ENCODE data around the gene HEPHL1.
"Not testable (repeated sequence)": the region's sequence is repeated elsewhere in the genome, so short reads cannot be mapped to it uniquely, and the experiment has no call there.

Gene HEPHL1

DNA sequence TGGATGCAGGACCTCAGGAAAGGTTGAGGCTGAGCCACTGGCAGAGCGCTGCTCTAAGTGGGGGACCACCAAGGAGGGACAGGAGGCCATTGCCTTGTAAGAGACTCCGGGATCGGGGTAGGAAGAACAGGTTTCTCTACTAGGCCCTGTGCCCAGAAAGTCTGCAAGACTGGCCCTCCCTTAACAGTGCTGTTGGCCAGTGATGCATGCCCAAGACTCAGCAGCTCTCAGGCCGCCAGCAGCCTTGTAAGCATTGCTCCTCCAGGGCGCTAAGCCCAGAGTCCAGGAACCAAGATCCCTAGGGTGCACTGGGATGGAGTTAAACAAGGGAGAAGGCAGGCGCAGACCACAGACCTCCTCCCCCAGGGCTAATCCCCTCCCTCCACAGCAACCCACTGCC lies 68.2 kb downstream of the HEPHL1 start:
- no peak for DNase-seq

DNA sequence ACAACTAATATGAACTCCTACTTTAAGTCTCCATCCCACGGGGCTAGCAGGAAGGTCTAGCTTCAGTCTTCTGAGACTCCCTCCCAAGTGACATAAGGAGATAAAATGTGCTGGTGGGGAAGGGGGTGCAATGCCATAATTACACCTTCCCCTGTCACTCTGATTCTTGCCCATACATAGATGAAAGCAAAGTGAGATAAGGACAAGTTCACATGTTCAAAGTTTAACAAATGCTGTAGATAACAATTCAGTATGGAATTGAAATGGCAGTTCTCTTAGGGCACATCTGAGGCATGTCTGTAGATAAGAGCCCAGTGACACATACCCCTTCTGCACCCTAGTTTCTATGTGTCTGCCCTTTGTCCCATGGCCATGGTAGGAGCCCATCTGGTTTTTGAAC lies 69.2 kb downstream of the HEPHL1 start:
- DNase-seq, result peak; percentile 58

DNA sequence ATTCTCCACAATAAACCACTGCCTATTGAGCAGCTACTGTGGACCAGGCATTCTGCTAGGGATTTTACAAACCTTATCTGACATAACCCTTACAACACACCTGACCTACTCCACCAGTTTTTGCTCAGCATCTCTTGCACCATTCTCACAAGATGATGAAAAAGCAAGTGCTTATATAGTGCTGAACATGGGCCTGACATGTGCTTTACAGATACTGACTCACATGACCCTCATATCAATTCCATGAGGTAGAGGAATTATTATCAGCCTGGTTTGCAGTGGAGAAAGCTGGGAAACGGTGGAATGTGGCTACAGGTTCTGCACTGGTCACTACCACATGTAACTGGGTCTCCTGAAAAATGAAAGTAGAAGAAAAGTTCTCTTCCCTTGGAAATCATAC lies 69.9 kb downstream of the HEPHL1 start:
- DNase-seq, result no peak

DNA sequence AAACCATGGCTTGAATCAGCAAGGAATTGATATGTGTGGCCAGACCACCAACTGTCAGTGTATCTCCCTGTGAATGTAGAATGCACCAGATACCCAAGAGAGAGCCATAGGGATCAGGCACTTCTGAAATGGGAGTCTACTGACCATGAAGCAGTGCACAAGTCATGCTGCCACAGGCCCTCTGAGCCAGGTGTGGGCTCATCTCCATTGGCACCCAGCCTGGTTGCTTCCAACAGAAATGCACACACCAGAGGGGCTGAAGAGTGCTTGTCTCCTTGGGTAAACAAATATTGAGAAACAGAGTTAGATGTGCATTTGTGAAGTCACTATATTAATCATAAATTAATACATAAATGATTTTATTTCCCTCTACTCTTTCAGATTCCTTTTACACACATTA lies 79.1 kb downstream of the HEPHL1 start:
- DNase-seq, result no peak

DNA sequence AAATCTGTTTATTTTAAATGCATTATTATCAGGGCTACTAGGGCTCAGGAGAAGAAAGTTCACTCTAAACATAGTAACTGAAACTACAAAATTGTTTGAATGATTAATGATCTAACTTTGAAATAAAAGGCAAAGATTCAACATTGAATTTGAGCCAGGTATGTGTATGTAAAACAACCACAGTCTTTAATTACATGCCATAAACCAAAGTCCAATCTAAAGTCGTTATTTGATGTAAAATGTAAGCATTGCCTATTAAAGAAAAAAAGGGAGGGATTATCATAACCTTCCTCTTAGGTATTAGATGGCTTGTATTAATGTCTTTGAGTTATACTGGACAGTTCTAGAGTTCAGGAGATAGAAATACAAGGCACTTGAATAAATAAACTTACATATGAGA lies 82.3 kb downstream of the HEPHL1 start:
- no peak for DNase-seq

DNA sequence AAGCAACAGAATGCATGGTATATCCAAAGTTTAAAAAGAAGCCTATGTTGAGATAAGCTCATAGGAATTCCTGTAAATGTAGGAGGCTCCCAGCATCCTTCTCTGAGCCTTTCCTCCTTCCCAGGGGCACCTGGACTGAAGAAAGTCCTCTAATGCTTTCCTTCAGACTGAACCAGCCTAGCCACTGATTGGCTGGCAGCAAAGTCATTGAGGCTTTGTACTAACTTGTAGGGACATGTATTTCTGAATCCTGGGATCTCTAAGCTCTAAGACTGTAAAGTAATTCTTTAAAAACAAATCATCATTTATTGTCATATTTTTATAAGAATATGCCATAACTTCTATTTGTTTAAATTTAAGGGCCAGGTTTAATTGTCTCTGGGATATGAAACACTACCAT lies 83.6 kb downstream of the HEPHL1 start:
- DNase-seq, result no peak

DNA sequence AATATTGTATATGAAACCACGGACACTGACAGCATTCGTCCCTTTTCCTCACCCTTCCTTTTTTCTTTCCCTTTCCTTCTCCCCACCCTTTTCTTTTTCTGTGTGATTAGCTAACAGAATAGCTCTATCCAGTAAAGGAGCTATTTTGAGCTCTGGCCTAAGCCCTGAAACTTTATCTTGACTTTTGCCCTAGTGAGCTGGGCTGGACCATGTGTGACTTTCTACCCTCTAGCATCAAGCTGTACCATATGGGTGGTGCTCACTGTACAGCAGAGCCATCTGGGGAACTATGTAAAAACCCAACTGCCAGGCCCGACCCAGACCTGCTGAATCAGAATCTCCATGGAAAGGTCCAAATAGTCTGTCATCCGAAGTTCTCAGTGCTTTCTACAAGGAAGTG lies 85.6 kb downstream of the HEPHL1 start:
- DNase-seq, result no peak

DNA sequence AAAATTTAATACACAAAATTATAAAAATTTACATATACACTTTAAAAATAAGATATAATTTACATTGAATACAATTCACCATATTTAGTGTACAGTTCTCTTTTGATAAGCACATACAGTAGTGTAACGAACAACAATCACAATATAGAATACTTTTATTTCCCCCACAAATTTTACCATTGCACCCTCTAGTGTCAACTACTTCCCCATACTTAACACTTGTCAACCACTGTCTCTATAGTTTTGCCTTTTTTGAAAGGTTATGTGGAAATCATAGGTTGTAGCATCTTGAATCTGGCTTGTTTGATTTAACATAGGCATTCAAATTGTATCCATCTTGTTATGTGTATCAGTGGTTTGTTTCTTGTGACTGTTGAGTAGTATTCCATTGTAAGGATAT lies 86.2 kb downstream of the HEPHL1 start:
- DNase-seq, result peak; percentile 61

DNA sequence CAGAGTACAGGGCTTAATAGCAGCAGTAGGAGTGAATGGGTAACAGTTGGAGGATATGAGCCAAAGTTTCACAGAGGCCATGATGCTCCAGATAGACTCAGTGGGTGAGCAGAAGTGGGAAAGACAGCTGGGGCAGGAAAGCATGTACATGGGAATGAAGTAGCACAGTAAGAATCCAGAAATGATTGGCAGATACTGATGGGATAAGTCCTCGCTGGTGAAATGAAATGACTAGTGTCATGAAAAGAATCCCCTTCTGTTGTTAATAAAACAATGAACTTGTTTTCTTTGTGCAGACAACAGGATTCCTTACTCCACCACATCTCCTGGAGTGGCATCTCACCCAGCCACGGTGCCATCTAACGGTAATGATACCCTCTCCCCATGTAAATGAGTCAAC lies 90.1 kb downstream of the HEPHL1 start:
- DNase-seq, result no peak

DNA sequence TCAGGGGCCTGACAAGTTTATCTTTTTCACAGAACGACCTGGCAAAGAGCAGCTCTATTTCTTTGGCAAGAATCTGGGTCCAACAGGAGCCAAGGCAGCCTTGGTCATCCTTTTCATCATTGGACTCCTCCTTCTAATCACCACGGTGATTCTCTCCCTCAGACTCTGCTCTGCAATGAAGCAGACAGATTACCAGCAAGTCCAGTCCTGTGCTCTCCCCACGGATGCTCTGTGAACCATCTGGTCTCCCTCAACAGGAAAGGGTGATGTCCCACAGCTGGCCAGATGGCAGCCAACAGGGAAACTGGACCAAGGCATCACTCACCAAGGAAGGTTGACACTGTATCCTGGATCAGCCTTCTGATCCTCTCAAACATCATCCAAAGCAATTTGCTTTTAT lies 90.5 kb downstream of the HEPHL1 start:
- no peak for DNase-seq

DNA sequence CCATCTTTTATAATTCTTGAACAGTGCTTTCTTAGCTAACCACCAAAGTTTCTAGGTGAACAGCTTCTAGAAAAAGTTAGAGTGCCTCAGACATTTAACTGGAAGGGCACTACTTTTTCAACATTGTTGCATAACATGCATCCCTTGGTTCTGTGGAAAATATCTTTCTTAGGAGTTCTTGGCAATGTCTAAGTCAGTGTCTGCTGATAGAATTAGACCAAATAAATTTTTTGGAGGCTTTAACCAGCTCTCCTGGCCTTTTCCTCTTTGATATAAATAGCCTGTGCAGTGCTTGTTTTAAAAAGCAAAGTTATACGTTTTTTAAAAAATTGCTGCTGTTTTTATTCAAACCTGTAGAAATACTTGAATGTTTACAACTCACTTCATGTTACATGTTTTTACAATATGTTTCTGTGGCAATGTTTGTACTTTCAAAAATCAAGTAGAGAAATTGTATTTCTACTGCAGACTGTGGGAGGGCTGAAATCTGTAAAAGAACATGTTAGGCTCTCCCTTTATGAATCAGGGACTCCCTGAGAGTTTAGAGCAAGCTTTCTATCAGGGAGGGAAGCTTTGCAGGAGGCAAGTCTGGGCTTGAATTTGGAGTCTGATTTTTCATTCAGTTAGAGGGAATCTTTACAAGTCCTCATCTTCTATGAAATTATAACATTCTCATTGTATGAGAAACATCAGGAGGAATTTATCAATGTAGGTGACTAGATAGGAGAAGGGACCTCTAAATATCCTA lies 91.2 kb downstream of the HEPHL1 start:
- DNase-seq, result no peak

DNA sequence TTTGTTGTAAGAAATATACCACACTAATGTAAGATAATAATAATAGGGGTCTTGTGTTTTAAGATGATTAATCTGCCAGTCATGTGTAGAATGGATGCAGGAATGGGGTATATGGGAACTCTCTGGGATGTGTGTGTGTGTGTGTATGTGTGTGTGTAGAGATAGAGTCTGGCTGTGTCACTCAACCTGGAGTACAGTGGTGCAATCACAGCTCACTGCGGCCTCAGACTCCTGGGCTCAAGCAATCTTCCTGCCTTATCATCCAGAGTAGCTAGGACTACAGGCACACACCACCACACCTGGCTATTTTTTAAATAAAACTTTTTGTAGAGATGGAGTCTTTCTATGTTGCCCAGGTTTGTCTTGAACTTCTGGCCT lies 96.0 kb downstream of the HEPHL1 start:
- DNase-seq, result no peak

DNA sequence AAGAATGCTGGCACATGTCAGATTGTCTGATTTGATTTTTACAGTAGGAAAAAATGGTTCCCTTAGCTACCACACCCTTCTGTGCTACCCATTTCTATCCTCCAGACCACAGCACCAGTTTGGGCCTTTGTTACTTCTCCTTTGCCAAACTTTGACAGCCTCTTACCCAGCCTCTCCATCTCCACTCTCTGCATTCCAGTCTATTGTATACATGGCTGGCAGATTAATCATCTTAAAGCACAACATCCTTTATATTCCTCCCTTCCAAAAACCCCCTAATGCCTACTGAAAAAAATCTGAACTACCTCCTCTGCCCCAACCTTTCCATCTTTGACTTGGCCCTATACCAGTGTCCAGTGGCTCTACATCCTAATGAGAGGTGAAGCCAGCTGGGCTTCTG lies 96.7 kb downstream of the HEPHL1 start:
- DNase-seq, result no peak

DNA sequence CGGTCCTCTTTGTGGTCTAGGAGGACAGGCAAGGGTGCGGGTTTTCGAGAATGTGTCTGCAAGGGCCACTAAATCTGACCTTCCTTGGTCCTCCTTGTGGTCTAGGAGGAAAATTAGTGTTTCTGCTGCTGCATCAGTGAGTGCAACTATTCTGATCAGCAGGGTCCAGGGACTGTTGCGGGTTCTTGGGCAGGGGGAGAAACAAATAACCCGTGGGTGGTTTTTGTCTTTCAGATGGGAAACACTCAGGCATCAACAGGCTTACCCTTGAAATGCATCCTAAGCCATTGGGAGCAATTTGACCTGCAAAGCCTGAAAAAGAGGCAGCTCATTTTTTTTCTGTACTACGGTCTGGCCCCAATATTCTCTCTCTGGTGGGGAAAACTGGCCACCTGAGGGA lies 98.5 kb downstream of the HEPHL1 start:
- DNase-seq, result not testable (repeated sequence)

DNA sequence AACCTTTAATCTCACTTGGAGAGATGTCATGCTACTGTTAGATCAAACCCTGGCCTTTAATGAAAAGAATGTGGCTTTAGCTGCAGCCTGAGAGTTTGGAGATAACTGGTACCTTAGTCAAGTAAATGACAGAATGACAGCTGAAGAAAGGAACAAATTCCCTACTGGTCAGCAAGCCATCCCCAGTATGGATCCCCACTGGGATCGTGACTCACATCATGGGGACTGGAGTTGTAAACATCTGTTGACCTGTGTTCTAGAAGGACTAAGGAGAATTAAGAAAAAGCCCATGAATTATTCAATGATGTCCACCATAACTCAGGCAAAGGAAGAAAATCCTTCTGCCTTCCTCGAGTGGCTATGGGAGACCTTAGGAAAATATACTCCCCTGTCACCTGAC lies 99.4 kb downstream of the HEPHL1 start:
- DNase-seq, result not testable (repeated sequence)

DNA sequence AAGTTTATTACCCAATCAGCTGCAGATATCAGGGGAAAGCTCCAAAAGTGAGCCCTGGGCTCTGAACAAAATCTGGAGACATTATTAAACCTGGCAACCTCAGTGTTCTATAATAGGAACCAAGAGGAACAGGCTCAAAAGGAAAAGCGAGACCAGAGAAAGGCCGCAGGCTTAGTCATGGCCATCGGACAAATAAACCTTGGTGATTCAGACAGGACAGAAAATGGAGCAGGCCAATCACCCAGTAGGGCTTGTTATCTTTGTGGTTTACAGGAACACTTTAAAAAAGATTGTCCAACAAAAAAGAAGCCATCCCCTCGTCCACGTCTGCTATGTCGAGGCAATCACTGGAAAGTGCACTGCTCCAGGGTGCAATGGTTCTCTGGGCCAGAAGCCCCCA lies 99.8 kb downstream of the HEPHL1 start:
- no peak for DNase-seq

DNA sequence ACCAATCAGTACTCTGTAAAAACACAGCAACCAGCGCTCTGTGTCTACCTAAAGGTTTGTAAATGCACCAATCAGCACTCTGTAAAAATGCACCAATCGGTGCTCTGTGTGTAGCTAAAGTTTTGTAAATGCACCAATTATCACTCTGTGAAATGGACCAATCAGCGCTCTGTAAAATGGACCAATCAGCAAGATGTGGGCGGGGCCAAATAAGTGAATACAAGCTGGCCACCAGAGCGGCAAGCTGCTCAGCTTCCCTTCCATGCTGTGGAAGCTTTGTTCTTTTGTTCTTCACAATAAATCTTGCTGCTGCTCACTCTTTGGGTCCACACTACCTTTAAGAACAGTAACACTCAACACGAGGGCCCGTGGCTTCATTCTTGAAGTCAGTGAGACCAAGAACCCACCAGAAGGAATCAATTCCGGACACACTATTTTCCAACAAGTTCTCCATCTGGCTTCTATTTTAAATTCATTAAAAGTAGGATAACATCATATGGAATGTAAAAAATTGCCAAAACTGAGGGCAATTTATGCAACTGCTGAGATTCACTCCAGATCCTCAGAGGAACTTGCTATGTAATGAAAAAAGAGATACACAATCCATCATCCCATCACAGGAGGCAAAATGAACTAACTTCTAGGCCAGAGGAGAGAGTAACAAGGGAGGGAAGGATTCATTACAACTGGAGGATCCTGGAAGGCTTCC lies 104.4 kb downstream of the HEPHL1 start:
- DNase-seq, result no peak

DNA sequence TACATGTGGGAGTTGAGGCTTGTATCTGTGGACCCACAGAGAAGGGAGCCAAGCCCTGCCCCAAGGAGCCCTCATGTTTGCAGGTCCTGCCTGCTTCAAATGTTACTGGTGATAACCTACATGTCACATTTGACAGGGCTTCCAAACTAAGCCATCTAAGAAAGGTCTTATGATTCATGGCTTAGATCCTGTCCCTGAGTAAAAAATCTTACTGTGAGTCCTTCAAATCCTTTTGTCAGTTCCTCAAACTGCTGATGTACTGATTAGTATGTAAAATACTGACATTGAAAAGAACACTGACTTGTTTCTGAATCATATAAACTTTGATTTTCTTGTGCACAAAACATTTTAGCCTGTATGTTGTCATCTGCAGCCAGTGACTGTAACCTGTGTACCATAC lies 106.5 kb downstream of the HEPHL1 start:
- no peak for DNase-seq

DNA sequence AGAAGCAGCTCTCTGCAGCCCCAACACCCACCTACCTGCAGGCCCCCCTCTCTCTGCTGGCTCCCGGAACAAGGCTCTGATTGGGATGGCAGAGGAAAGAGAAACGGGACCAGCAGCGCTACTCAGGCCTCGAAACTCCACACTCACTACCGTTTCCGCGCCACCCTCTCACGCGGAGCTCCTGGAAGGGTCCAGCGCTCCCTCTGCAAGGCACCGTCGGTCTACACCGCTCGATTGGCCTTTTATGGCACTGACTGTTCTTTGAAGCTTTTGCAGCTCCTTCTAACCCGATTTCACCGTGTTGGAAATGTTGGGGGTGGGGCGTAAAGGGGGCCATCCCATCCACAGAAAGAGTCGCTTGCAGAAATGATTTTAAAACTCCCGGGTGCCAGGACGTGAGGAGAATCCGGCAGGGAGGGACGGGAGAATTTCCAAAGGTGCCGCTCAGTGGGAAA lies 107.2 kb downstream of the HEPHL1 start:
- peak; percentile 21 for DNase-seq

DNA sequence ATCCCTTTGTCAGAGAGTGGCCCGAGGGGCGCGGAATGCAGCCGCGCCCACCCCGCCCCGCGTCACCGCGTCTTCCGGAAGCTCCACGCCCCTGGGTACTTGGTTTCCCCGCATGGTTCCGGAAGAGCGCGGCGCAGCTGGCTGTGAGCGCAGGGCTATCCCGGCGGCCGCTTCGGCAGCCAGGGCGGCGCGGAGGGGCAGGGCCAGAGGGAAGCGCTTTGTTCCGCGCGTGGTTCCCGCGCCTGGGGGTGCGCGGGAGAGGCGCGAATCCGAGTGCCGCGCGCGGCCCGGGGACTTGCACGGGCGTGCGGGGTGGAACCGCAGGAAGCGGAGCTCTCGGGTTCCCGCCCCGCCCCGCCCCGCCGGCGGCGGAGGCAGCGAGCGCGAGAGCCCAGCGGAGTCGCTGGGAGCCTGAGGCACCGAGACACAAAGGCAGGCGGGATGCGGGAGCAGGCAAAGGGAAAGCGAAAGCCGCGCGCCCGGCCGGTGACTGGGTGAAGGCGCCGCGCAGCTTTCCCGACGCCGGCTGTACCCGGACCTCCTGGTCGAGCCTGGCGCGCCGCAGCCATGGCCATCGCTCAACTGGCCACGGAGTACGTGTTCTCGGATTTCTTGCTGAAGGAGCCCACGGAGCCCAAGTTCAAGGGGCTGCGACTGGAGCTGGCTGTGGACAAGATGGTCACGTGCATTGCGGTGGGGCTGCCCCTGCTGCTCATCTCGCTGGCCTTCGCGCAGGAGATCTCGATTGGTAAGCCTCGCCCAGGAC lies 107.8 kb downstream of the HEPHL1 start, which contains the start of gene PANX1:
Gene PANX1, plus strand, starts transcription at position 96 of the 766 bp plus-strand sequence. Its CDS starts 472 bp downstream, at position 568.
- peak; percentile 73 for DNase-seq

DNA sequence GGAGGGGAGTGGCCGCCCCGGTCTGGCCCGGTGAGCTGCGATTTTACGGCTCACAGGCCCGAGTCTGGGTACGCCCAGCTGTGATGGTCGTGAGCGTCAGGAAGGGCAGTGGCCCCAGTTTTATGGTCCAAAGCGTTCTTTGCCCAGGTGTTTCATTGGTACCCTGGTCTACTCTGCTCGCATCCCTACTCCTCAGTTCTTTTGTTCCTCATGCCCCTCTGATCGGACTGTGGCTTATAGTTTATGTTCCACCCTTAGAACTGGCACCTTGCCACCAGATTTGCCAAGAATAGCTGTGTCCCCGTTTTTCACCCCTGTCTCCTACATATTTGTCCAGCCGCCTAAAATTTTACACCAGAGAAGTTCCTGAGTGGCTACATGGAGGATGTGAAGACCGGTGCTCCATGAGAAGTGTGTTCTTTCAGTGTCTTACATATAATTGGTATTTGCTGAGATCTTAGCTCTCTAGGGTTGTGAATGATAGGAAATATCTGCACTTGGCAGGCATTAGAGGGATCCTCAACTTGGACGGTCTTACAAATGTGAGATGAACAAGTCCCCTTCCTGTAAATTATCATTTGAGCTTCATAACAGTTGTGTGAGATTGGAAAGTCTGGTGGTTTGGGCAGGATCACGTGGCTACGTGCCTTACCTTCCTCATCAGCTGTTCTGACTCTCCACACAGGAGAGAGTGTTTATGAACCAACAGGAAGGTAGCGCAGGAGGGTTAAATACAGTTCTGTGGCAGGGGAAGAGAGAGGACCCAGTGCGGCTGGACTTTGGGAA lies 108.6 kb downstream of the HEPHL1 start:
- DNase-seq, result peak; percentile 50

DNA sequence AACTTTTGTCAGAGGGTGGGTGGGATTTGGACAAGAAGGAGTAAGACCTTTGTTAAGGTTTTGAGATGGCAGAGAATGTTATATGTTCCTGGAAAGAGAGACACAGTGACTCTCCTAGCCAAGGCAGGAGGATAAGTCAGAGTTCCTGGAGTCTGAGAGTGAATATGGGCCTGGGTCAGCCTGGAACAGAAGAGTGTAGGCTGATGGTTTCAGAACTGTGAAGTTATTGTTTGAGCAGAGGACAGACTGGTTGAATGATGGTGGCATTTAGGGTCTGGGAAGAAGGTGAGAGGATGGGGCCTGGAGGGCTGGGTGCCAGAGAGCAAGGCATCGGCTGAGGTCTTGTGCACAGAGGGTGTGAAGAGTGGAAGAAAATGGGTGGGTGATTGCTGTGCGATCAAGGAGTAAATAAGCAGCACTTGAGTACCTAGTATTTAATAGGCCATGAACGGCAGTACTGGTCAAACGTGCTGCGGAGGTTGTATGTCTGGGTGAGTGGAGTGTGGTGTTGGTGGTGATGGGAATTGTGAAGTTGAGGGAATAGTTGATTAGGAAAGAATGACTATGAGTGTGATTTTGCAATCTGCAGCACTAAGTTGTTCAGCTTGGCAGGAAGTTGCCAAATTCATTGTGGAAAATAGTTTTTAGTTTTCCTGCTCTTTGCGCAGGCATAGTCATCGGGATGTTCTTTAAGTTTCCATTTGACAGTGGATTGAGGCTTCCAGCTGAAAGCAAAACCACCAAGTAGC lies 109.3 kb downstream of the HEPHL1 start:
- DNase-seq, result no peak

All from hematopoietic multipotent progenitor cell treated with erythropoietin and hydrocortisone succinate and interleukin-3 and kit ligand, for 8 days (in vitro differentiated cells).